ENCODE results near the gene RFC2.
A peak's percentile ranks its signal among the peaks of the same experiment; 100 is the strongest.
"Not testable (repeated sequence)": the region's sequence is repeated elsewhere in the genome, so short reads cannot be mapped to it uniquely, and the experiment has no call there.

Gene RFC2

GRCh38 chr7:74266191-74266963, 12.2 kb upstream of the RFC2 start:
- H3K9me3 ChIP-seq (ENCODE audit: control insufficient read depth in 5 of 5, low read length in 5 of 5) = no peaks in the 10 kb centered on the region
- H3K27ac ChIP-seq (ENCODE audit: low read depth, low read length) = no peak overlapping the region
- no peak overlapping the region for H3K9ac ChIP-seq (ENCODE audit: low read length in 5 of 5)
- peaks cover 0 to 12% (median 2%) of the 10 kb centered on the region in 5 donors for H3K4me1 ChIP-seq (ENCODE audit: control insufficient read depth in 5 of 5, insufficient read depth in 5 of 5, low read length in 5 of 5)
- no peaks in the 10 kb centered on the region for H3K36me3 ChIP-seq (ENCODE audit: control insufficient read depth in 5 of 5, insufficient read depth in 5 of 5, low read length in 5 of 5)
- no peak overlapping the region for H3K4me3 ChIP-seq (ENCODE audit: low read depth in 1 of 5, low read length in 5 of 5)
- H3K27me3 ChIP-seq (ENCODE audit: control insufficient read depth in 5 of 5, insufficient read depth in 4 of 5, low read length in 5 of 5) = no peaks in the 10 kb centered on the region

- Histone ChIP-seq H3K36me3 (ENCODE audit: control insufficient read depth in 5 of 5, insufficient read depth in 5 of 5, low read length in 5 of 5) (no peaks in the 10 kb centered on the region), H3K9ac (ENCODE audit: low read length in 5 of 5) (no peak overlapping the region), H3K4me1 (ENCODE audit: control insufficient read depth in 5 of 5, insufficient read depth in 5 of 5, low read length in 5 of 5) (peaks cover 0 to 6% (median 0%) of the 10 kb centered on the region in 5 donors), H3K9me3 (ENCODE audit: control insufficient read depth in 5 of 5, low read length in 5 of 5) (no peaks in the 10 kb centered on the region), H3K4me3 (ENCODE audit: low read depth in 1 of 5, low read length in 5 of 5) (no peak overlapping the region), H3K27me3 (ENCODE audit: control insufficient read depth in 5 of 5, insufficient read depth in 4 of 5, low read length in 5 of 5) (no peaks in the 10 kb centered on the region), H3K27ac (ENCODE audit: low read depth, low read length) (no peak overlapping the region)
These were observed 9.4 kb upstream of the RFC2 start for GRCh38 chr7:74263399-74264120.

DNA sequence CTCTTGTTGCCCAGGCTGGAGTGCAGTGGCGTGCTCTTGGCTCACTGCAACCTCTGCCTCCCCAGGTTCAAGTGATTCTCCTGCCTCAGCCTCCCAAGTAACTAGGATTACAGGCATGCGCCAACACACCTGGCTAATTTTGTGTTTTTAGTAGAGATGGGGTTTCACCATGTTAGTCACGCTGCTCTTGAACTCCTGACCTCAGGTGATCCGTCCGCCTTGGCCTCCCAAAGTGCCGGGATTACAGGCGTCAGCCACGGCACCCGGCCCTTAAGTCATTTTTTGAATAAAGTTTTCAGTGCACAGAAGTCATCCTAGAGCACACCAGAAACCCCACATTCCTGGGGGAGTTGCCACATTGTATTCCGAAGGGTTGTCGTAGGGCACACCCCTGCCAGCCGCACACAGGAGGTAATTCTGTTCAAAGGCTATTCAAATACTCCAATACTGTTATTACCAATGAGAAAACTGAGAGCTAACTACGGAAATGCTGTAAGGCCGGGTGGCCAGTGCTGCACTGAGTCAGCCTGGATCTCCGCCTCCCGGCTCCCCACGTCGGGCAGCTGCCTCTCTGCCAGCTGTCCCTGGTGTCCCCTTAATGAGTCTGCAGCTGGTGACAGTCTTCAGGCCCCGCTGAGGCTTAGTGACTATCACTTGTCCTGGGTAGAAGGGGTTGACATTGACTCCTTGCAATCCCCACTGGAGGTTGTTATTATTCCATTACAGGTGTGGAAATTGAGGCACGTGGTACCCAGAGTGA, 8.6 kb upstream of the RFC2 start:
- H3K27me3 ChIP-seq (ENCODE audit: control insufficient read depth in 5 of 5, insufficient read depth in 4 of 5, low read length in 5 of 5) = no peaks in the 10 kb centered on the region

DNA sequence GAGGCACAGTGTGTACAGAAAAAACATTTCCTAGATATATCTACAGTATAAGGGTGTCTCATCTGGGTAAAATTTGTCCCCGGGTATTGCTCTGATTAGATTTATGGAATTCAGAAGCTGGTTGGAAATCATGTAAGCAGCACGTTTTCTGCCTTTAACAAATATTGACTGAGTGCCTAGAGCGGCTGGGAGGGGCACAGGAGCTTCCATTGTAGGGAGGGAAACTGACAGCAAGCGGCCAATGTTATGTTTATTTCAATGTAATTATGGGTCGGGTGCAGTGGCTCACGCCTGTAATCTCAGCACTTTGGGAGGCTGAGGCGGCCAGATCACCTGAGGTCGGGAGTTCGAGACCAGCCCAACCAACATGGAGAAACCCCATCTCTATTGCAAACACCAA, 4.4 kb upstream of the RFC2 start:
- no peak overlapping the region for H3K9ac ChIP-seq (ENCODE audit: low read length in 5 of 5)
- H3K9me3 ChIP-seq (ENCODE audit: control insufficient read depth in 5 of 5, low read length in 5 of 5) = no peaks in the 10 kb centered on the region
- peaks cover 0 to 30% (median 22%) of the 10 kb centered on the region in 5 donors for H3K4me1 ChIP-seq (ENCODE audit: control insufficient read depth in 5 of 5, insufficient read depth in 5 of 5, low read length in 5 of 5)
- H3K27me3 ChIP-seq (ENCODE audit: control insufficient read depth in 5 of 5, insufficient read depth in 4 of 5, low read length in 5 of 5) = no peaks in the 10 kb centered on the region
- H3K4me3 ChIP-seq (ENCODE audit: low read depth in 1 of 5, low read length in 5 of 5) = no peak overlapping the region
- H3K27ac ChIP-seq (ENCODE audit: low read depth, low read length) = no peak overlapping the region
- no peaks in the 10 kb centered on the region for H3K36me3 ChIP-seq (ENCODE audit: control insufficient read depth in 5 of 5, insufficient read depth in 5 of 5, low read length in 5 of 5)

More for the DNA sequence above, 8.6 kb upstream of the RFC2 start:
- no peaks in the 10 kb centered on the region for H3K9me3 ChIP-seq (ENCODE audit: control insufficient read depth in 5 of 5, low read length in 5 of 5)
- H3K9ac ChIP-seq (ENCODE audit: low read length in 5 of 5) = no peak overlapping the region
- H3K4me3 ChIP-seq (ENCODE audit: low read depth in 1 of 5, low read length in 5 of 5) = no peak overlapping the region
- no peak overlapping the region for H3K27ac ChIP-seq (ENCODE audit: low read depth, low read length)
- peaks cover 0 to 6% (median 0%) of the 10 kb centered on the region in 5 donors for H3K4me1 ChIP-seq (ENCODE audit: control insufficient read depth in 5 of 5, insufficient read depth in 5 of 5, low read length in 5 of 5)
- no peaks in the 10 kb centered on the region for H3K36me3 ChIP-seq (ENCODE audit: control insufficient read depth in 5 of 5, insufficient read depth in 5 of 5, low read length in 5 of 5)

DNA sequence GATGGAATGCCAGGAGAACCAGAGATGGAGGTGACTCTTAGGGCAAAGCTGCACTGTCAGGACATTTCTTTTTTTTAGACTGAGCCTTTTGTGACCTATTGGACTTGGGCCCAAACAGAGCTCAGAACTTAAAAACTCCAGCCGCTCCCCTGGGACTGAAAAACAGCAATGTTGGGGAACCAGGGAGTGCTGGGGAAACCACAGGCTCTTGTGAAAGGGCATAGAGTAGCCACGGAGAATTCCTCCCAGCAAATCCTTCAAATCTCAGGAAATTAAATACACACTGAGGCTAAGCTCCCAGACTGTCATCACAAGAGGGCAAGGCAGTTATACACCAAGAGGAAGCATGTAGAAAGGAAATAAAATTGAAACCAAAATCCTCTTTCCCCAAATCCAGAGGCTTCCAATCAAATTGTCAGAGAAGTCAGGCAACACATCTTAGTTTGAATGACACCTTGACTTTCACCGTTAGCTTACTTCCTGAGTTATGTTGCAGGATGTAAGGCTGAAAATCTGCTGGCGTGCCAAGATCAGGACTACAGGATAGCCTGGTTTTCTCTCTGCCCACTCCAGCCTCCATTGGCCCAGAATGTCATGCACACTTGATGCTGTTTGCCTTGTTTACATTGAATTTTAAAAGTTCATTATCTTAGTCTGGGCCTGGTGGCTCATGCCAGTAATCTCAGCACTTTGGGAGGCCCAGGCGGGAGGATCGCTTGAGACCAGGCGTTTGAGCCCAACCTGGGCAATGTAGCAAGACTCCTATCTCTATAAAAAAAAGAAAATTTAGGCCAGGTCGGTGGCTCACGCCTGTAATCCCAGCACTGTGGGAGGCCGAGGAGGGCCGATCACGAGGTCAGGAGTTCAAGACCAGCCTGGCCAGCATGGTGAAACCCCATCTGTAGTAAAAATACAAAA, 2.6 kb upstream of the RFC2 start:
- H3K4me3 ChIP-seq (ENCODE audit: low read depth in 1 of 5, low read length in 5 of 5) = no peak overlapping the region
- H3K9ac ChIP-seq (ENCODE audit: low read length in 5 of 5) = peak overlapping the region in 2 of 5 donors; percentile 46 to 65
- H3K27ac ChIP-seq (ENCODE audit: low read depth, low read length) = peak overlapping the region; percentile 94
- peaks cover 0 to 38% (median 27%) of the 10 kb centered on the region in 5 donors for H3K4me1 ChIP-seq (ENCODE audit: control insufficient read depth in 5 of 5, insufficient read depth in 5 of 5, low read length in 5 of 5)
- no peaks in the 10 kb centered on the region for H3K9me3 ChIP-seq (ENCODE audit: control insufficient read depth in 5 of 5, low read length in 5 of 5)
- H3K36me3 ChIP-seq (ENCODE audit: control insufficient read depth in 5 of 5, insufficient read depth in 5 of 5, low read length in 5 of 5) = no peaks in the 10 kb centered on the region
- no peaks in the 10 kb centered on the region for H3K27me3 ChIP-seq (ENCODE audit: control insufficient read depth in 5 of 5, insufficient read depth in 4 of 5, low read length in 5 of 5)

- Histone ChIP-seq H3K9ac (ENCODE audit: low read length in 5 of 5) (peak overlapping the region in 1 of 5 donors; percentile 70), H3K4me3 (ENCODE audit: low read depth in 1 of 5, low read length in 5 of 5) (peak overlapping the region in 2 of 5 donors; percentile 83 to 84), H3K4me1 (ENCODE audit: control insufficient read depth in 5 of 5, insufficient read depth in 5 of 5, low read length in 5 of 5) (peaks cover 0 to 38% (median 27%) of the 10 kb centered on the region in 5 donors), H3K27ac (ENCODE audit: low read depth, low read length) (peak overlapping the region; percentile 94)
- not testable (repeated sequence) for H3K36me3 ChIP-seq (ENCODE audit: control insufficient read depth in 5 of 5, insufficient read depth in 5 of 5, low read length in 5 of 5); H3K9me3 ChIP-seq (ENCODE audit: control insufficient read depth in 5 of 5, low read length in 5 of 5); H3K27me3 ChIP-seq (ENCODE audit: control insufficient read depth in 5 of 5, insufficient read depth in 4 of 5, low read length in 5 of 5)
These were observed 1.3 kb upstream of the RFC2 start for GRCh38 chr7:74255461-74255860.

DNA sequence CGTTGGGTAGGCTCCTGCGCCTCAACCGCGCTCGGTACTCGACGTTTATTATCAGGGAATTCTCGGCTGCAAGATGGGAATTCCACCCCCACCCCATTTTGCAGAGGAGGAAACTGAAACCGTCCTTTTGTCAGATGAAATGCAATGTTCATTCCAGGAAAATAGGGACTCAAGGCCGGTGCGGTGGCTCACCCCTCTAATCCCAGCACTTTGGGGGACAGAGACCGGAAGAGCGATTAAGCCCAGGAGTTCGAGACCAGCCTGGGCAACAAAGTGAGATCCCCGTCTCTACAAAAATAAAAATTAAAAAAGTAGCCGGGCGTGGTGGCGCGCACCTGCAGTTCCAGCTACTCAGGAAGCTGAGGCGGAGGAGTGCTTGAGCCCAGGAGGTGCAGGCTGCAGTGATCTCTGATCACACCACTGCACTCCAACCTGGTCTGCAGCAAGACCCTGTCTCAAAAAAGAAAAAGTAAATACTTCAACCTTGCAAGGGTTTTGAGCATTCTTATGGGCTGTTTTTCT, 720 bp upstream of the RFC2 start:
- Histone ChIP-seq H3K4me3 (ENCODE audit: low read depth in 1 of 5, low read length in 5 of 5) (peak overlapping the region; percentile 83 to 92 (median 86)), H3K27me3 (ENCODE audit: control insufficient read depth in 5 of 5, insufficient read depth in 4 of 5, low read length in 5 of 5) (no peaks in the 10 kb centered on the region), H3K9me3 (ENCODE audit: control insufficient read depth in 5 of 5, low read length in 5 of 5) (no peaks in the 10 kb centered on the region), H3K27ac (ENCODE audit: low read depth, low read length) (peak overlapping the region; percentile 94), H3K36me3 (ENCODE audit: control insufficient read depth in 5 of 5, insufficient read depth in 5 of 5, low read length in 5 of 5) (peaks cover 0 to 12% (median 9%) of the 10 kb centered on the region in 5 donors), H3K4me1 (ENCODE audit: control insufficient read depth in 5 of 5, insufficient read depth in 5 of 5, low read length in 5 of 5) (peaks cover 0 to 38% (median 27%) of the 10 kb centered on the region in 5 donors), H3K9ac (ENCODE audit: low read length in 5 of 5) (peak overlapping the region; percentile 70 to 97 (median 83))

GRCh38 chr7:74253835-74254128, 417 bp downstream of the RFC2 start:
- Histone ChIP-seq H3K9ac (ENCODE audit: low read length in 5 of 5) (peak overlapping the region; percentile 16 to 97 (median 93)), H3K27ac (ENCODE audit: low read depth, low read length) (peak overlapping the region; percentile 94), H3K27me3 (ENCODE audit: control insufficient read depth in 5 of 5, insufficient read depth in 4 of 5, low read length in 5 of 5) (no peaks in the 10 kb centered on the region), H3K4me3 (ENCODE audit: low read depth in 1 of 5, low read length in 5 of 5) (peak overlapping the region; percentile 71 to 92 (median 86)), H3K4me1 (ENCODE audit: control insufficient read depth in 5 of 5, insufficient read depth in 5 of 5, low read length in 5 of 5) (peaks cover 0 to 38% (median 27%) of the 10 kb centered on the region in 5 donors), H3K9me3 (ENCODE audit: control insufficient read depth in 5 of 5, low read length in 5 of 5) (no peaks in the 10 kb centered on the region), H3K36me3 (ENCODE audit: control insufficient read depth in 5 of 5, insufficient read depth in 5 of 5, low read length in 5 of 5) (peaks cover 0 to 23% (median 18%) of the 10 kb centered on the region in 5 donors)

- H3K4me3 ChIP-seq (ENCODE audit: low read depth in 1 of 5, low read length in 5 of 5) = peak overlapping the region in 4 of 5 donors; percentile 51 to 88 (median 85)
- peak overlapping the region in 4 of 5 donors; percentile 70 to 97 (median 94) for H3K9ac ChIP-seq (ENCODE audit: low read length in 5 of 5)
- H3K9me3 ChIP-seq (ENCODE audit: control insufficient read depth in 5 of 5, low read length in 5 of 5) = no peaks in the 10 kb centered on the region
- H3K27ac ChIP-seq (ENCODE audit: low read depth, low read length) = no peak overlapping the region
- no peaks in the 10 kb centered on the region for H3K27me3 ChIP-seq (ENCODE audit: control insufficient read depth in 5 of 5, insufficient read depth in 4 of 5, low read length in 5 of 5)
- H3K36me3 ChIP-seq (ENCODE audit: control insufficient read depth in 5 of 5, insufficient read depth in 5 of 5, low read length in 5 of 5) = peaks cover 0 to 27% (median 20%) of the 10 kb centered on the region in 5 donors
- peaks cover 0 to 38% (median 27%) of the 10 kb centered on the region in 5 donors for H3K4me1 ChIP-seq (ENCODE audit: control insufficient read depth in 5 of 5, insufficient read depth in 5 of 5, low read length in 5 of 5)
These were observed 868 bp downstream of the RFC2 start for GRCh38 chr7:74253331-74253730.

Measured in subcutaneous abdominal adipose tissue (tissue), 5 donors.